K562 (cell line): ENCODE results near the gene APBB2. TPM values are rescaled to one million over a fixed set of nuclear protein-coding genes. Genes with fewer than 3 reads are reported as not detected.

ENCODE experiments used
- CCAR2 ChIP-seq: fragments of 200-400 bp; formaldehyde crosslinking; IDR thresholded peaks from 2 replicates; pipeline ENCODE4 v1.6.1; 2017; ENCODE audit warnings: mild to moderate bottlenecking, low read depth, low read length
- CREB3 ChIP-seq: fragments of 450-650 bp; conservative IDR thresholded peaks from 2 replicates; pipeline ENCODE4 v1.6.1; 2016; ENCODE audit warnings: missing genetic modification characterization, low read depth, mild to moderate bottlenecking, missing compliant biosample characterization, moderate library complexity
- CTBP1 ChIP-seq: fragments of 450-650 bp; IDR thresholded peaks from 2 replicates; pipeline ENCODE4 v1.6.1; 2016; ENCODE audit warnings: borderline replicate concordance
- CXXC5 ChIP-seq: fragments of 250-450 bp; sonication (Bioruptor Pico); IDR thresholded peaks from 2 replicates; pipeline ENCODE4 v1.8.0; 2022; ENCODE audit warnings: inconsistent platforms, mild to moderate bottlenecking, moderate library complexity
- ELF1 ChIP-seq: fragments of 200-800 bp; sonication (Bioruptor generic); IDR thresholded peaks from 2 replicates; pipeline ENCODE4 v1.6.1; 2016; ENCODE audit warnings: missing genetic modification characterization, missing compliant biosample characterization
- GTF2E2 ChIP-seq: fragments of 200-800 bp; sonication (Bioruptor generic); IDR thresholded peaks from 2 replicates; pipeline ENCODE4 v1.6.1; 2016; ENCODE audit warnings: missing genetic modification characterization, missing compliant biosample characterization
- HMGN3 ChIP-seq: IDR thresholded peaks from 2 replicates; pipeline ENCODE4 v1.6.1; 2011; ENCODE audit warnings: borderline replicate concordance, low read depth, mild to moderate bottlenecking, mixed read lengths, low read length; ENCODE audit not compliant: insufficient read length; ENCODE audit errors: extremely low read depth
- MAFF ChIP-seq: IDR thresholded peaks from 2 replicates; pipeline ENCODE4 v1.6.1; 2012; ENCODE audit warnings: low read length, improper control_type of control experiment
- MLLT1 ChIP-seq, 2 experiments: fragments of 450-650 bp; IDR thresholded peaks; 2 replicates each; pipeline ENCODE4 v1.6.1; 2016
- NFATC3 ChIP-seq: fragments of 450-650 bp; IDR thresholded peaks from 2 replicates; pipeline ENCODE4 v1.6.1; 2017; ENCODE audit warnings: mild to moderate bottlenecking
- PURB ChIP-seq: sonication (generic); formaldehyde crosslinking; IDR thresholded peaks from 2 replicates; pipeline ENCODE4 v1.9.0; 2021; ENCODE audit warnings: low read depth, mild to moderate bottlenecking, missing genetic modification reagents
- RAD21 ChIP-seq, 2 experiments: fragments of 250-450 bp in 1 of 2; fragments of 450-650 bp in 1 of 2; sonication (Bioruptor Pico) in 1 of 2; formaldehyde crosslinking in 1 of 2; IDR thresholded peaks in 1 of 2; conservative IDR thresholded peaks in 1 of 2; 2 replicates each; pipeline versions ENCODE4 v1.4.0 to v1.8.0; 2020 to 2022; ENCODE audit warnings: mild to moderate bottlenecking in 2 of 2, moderate library complexity in 1 of 2
- THAP12 ChIP-seq: fragments of 250-450 bp; sonication (Bioruptor Pico); IDR thresholded peaks from 2 replicates; pipeline ENCODE4 v1.9.0; 2021; ENCODE audit warnings: mild to moderate bottlenecking, inconsistent platforms
- ZNF408 ChIP-seq: fragments of 250-450 bp; sonication (Bioruptor Pico); IDR thresholded peaks from 2 replicates; pipeline ENCODE4 v1.4.0; 2020; ENCODE audit warnings: low read depth, mild to moderate bottlenecking, moderate library complexity
- ZNF561 ChIP-seq: fragments of 450-650 bp; formaldehyde crosslinking; conservative IDR thresholded peaks from 2 replicates; pipeline ENCODE4 v1.4.0; 2020; ENCODE audit warnings: mild to moderate bottlenecking, moderate library complexity
- polyA plus RNA-seq, 8 experiments: library from polyadenylated mRNA; depleted of rRNA in 4 of 8; stranded (reverse) in 5 of 8; unstranded in 3 of 8; fragments of >200 nt; fragmentation: Nextera tagmentation in 2 of 8; fragmentation: Illumina TruSeq in 1 of 8; extraction: Ambion mirVana in 2 of 8; extraction: Trizol in 1 of 8; gene quantifications; 2 replicates each; pipeline versions ENCODE4 v1.2.1 to v1.2.3, GENCODE V29; 2011 to 2014; ENCODE audit warnings: inconsistent platforms in 1 of 8, missing spikeins in 1 of 8
- total RNA-seq, 7 experiments: library from RNA; depleted of rRNA in 6 of 7; stranded (reverse); fragments of >200 nt in 6 of 7; fragmentation: Illumina TruSeq in 2 of 7; extraction: Trizol in 2 of 7; gene quantifications; 2 replicates each; pipeline versions ENCODE4 v1.2.1 to v1.2.3, GENCODE V29; 2011 to 2021; ENCODE audit warnings: low replicate concordance in 1 of 7
- TF ChIP-seq, protein P1 (sequence below): IDR thresholded peaks from 2 replicates; pipeline ENCODE4 v1.6.1; 2011; ENCODE audit warnings: borderline replicate concordance, low read depth, mild to moderate bottlenecking, moderate library complexity, low read length; ENCODE audit not compliant: insufficient read depth, poor library complexity, severe bottlenecking
- TF ChIP-seq, protein P2 (sequence below): fragments of 450-650 bp; IDR thresholded peaks from 2 replicates; pipeline ENCODE4 v1.6.1; 2016

APBB2 gene
- total and polyA plus RNA-seq, 9 of the 15 experiments (the other 6 are each of a cell fraction or from before 2014, with no cell fraction given): 0.08 to 2.1 (median 1.4) TPM

- TF ChIP-seq, protein P1, sequence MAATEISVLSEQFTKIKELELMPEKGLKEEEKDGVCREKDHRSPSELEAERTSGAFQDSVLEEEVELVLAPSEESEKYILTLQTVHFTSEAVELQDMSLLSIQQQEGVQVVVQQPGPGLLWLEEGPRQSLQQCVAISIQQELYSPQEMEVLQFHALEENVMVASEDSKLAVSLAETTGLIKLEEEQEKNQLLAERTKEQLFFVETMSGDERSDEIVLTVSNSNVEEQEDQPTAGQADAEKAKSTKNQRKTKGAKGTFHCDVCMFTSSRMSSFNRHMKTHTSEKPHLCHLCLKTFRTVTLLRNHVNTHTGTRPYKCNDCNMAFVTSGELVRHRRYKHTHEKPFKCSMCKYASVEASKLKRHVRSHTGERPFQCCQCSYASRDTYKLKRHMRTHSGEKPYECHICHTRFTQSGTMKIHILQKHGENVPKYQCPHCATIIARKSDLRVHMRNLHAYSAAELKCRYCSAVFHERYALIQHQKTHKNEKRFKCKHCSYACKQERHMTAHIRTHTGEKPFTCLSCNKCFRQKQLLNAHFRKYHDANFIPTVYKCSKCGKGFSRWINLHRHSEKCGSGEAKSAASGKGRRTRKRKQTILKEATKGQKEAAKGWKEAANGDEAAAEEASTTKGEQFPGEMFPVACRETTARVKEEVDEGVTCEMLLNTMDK: peak; percentile 43
- no peak for TF ChIP-seq GTF2E2 (tag)
- no peak for TF ChIP-seq MLLT1 (IDR thresholded peaks at IDR 0.05)
- no peak for TF ChIP-seq CCAR2
- 0 out of 2 replicates have a peak, but pooled peaks have one; percentile 30 for TF ChIP-seq ELF1 (tag)
- TF ChIP-seq THAP12 (CRISPR knock-in tag): no peak
- TF ChIP-seq CXXC5: peak; percentile 51
- no peak for TF ChIP-seq ZNF408 (CRISPR knock-in tag)
- peak; percentile 30; the same call in 1 of the 2 replicates for TF ChIP-seq CTBP1
- TF ChIP-seq NFATC3: no peak
- peak; percentile 24 to 26; a peak in 3 of 4 replicates for TF ChIP-seq RAD21 (CRISPR knock-in tag; conservative IDR thresholded peaks at IDR 0.05 in 1 of 2, IDR thresholded peaks at IDR 0.05 in 1 of 2)
- TF ChIP-seq HMGN3: peak; percentile 48
- TF ChIP-seq, protein P2, sequence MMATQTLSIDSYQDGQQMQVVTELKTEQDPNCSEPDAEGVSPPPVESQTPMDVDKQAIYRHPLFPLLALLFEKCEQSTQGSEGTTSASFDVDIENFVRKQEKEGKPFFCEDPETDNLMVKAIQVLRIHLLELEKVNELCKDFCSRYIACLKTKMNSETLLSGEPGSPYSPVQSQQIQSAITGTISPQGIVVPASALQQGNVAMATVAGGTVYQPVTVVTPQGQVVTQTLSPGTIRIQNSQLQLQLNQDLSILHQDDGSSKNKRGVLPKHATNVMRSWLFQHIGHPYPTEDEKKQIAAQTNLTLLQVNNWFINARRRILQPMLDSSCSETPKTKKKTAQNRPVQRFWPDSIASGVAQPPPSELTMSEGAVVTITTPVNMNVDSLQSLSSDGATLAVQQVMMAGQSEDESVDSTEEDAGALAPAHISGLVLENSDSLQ: no peak
- no peak for TF ChIP-seq CREB3 (tag)
- no peak for TF ChIP-seq MAFF
- no peak for TF ChIP-seq PURB (CRISPR knock-in tag)
- no peak for TF ChIP-seq ZNF561
Measured at GRCh38 chr4:41214136-41214824, at the start of gene APBB2 (continued).
